Prostate gland (tissue), 2 donors: ENCODE measurements around the gene DGKG.

ENCODE experiments used
- CTCF ChIP-seq, 4 experiments: fragments of 200-600 bp in 2 of 4; fragments of 450-650 bp in 2 of 4; sonication (generic) in 2 of 4; IDR thresholded peaks; 1 replicate in 3 of 4; 2 replicates in 1 of 4; pipeline ENCODE4 v1.5.1; 2016 to 2019; ENCODE audit warnings: antibody characterized with exemption in 4 of 4, mild to moderate bottlenecking in 2 of 4, moderate library complexity in 2 of 4
- POLR2A ChIP-seq: fragments of 450-650 bp; IDR thresholded peaks from one replicate; pipeline ENCODE4 v1.6.1; 2016; ENCODE audit warnings: antibody characterized with exemption, mild to moderate bottlenecking
- POLR2AphosphoS5 ChIP-seq: sonication (generic); formaldehyde crosslinking; IDR thresholded peaks from one replicate; pipeline ENCODE4 v1.6.1; 2017; ENCODE audit warnings: antibody characterized with exemption

- TF ChIP-seq CTCF (IDR thresholded peaks at IDR 0.05), result no peak
- no peak for TF ChIP-seq POLR2A
- no peak for TF ChIP-seq POLR2AphosphoS5
Measured at GRCh38 chr3:186167646-186168395, 194.2 kb downstream of the DGKG start.
